GM20000 (cell line): ENCODE results near the gene NUDT7.

Experiments
- DNase-seq: peaks from one replicate; pipeline ENCODE4 v3.0.0; 2012; ENCODE audit warnings: low spot score
- TF ChIP-seq, protein P1 (sequence below): IDR thresholded peaks from 2 replicates; pipeline ENCODE4 v1.5.1; 2012; ENCODE audit warnings: mild to moderate bottlenecking, control low read depth; ENCODE audit errors: extremely low read depth, missing control alignments

NUDT7 gene

GRCh38 chr16:77696149-77696548 lies 26.2 kb upstream of the NUDT7 start:
- DNase-seq = no peak
- TF ChIP-seq, protein P1, sequence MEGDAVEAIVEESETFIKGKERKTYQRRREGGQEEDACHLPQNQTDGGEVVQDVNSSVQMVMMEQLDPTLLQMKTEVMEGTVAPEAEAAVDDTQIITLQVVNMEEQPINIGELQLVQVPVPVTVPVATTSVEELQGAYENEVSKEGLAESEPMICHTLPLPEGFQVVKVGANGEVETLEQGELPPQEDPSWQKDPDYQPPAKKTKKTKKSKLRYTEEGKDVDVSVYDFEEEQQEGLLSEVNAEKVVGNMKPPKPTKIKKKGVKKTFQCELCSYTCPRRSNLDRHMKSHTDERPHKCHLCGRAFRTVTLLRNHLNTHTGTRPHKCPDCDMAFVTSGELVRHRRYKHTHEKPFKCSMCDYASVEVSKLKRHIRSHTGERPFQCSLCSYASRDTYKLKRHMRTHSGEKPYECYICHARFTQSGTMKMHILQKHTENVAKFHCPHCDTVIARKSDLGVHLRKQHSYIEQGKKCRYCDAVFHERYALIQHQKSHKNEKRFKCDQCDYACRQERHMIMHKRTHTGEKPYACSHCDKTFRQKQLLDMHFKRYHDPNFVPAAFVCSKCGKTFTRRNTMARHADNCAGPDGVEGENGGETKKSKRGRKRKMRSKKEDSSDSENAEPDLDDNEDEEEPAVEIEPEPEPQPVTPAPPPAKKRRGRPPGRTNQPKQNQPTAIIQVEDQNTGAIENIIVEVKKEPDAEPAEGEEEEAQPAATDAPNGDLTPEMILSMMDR = no peak

GRCh38 chr16:77700846-77701245 lies 21.5 kb upstream of the NUDT7 start:
- TF ChIP-seq, protein P1 = no peak
- DNase-seq = no peak

GRCh38 chr16:77705351-77705750 lies 17.0 kb upstream of the NUDT7 start:
- no peak for DNase-seq

GRCh38 chr16:77711179-77711578 lies 11.1 kb upstream of the NUDT7 start:
- no peak for DNase-seq
- TF ChIP-seq, protein P1 = no peak

More at GRCh38 chr16:77705351-77705750, 17.0 kb upstream of the NUDT7 start:
- TF ChIP-seq, protein P1 = no peak

DNA sequence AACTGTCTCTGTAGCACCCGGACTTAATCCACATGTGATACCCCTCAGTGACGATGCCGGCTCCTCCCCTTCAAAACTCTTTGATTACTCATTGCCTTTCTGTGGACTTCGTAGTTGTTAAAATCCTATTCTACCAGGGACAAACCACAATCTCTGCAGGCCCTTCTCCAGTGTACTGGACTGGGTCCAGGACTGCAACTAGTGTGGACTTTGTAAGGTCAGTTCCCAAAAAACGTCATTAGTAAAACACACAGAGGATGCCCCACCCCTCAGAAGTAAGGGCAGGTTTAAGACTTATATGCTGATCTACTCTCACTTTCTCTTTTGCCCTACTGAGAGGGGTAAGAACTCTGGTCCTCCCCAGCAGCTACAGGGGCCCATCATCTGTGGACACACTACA lies 10.5 kb upstream of the NUDT7 start:
- no peak for DNase-seq
- TF ChIP-seq, protein P1 = no peak

GRCh38 chr16:77715145-77715544 lies 7.2 kb upstream of the NUDT7 start:
- TF ChIP-seq, protein P1 = no peak
- no peak for DNase-seq

DNA sequence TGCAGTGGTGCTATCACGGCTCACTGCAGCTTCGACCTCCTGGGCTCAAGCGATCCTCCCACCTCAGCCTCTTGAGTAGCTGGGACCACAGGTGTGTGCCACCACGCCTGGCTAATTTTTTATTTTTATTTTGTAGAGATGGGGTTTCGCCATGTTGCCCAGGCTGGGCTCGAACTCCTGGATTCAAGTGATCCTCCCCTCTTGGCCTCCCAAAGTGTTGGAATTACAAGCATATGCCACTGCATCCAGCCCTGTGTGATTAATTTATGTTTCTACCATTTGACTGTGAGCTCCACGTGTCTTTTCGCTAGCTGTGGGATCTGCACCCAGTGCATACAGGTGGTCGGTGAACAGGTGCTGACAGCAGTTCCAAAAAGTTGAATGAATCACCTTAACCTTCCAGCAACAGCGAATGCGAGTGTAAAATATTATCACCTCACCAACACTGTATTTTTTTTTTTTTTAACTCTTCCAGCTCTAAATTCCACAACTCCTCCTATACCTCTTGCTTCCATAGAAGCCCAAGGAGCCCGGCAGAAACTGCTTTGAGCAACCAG lies 484 bp upstream of the NUDT7 start:
- no peak for DNase-seq
- TF ChIP-seq, protein P1 = no peak
